SU-DHL-6 (cell line): ENCODE data around the gene SPOCK1.

Source experiments
- H2AFZ ChIP-seq: fragments of 200-600 bp; sonication (generic); 2 replicates; pipeline ENCODE4 v1.6.1; 2014; ENCODE audit warnings: low read depth, mild to moderate bottlenecking, moderate library complexity, mixed read lengths, antibody characterized with exemption, low read length; ENCODE audit not compliant: severe bottlenecking
- H3F3A ChIP-seq: fragments of 200-600 bp; shearing (Covaris generic); 2 replicates; pipeline ENCODE4 v1.6.0; 2016; ENCODE audit warnings: antibody characterized with exemption, mild to moderate bottlenecking; ENCODE audit not compliant: insufficient read depth
- H3K27ac ChIP-seq: fragments of 200-600 bp; sonication (generic); 2 replicates; pipeline ENCODE4 v1.5.1; 2016; ENCODE audit warnings: low read depth, mild to moderate bottlenecking, low read length, moderate library complexity, mixed read lengths
- H3K27me3 ChIP-seq: fragments of 200-600 bp; sonication (generic), shearing (Covaris generic); 2 replicates; pipeline ENCODE4 v1.6.0; 2014; ENCODE audit warnings: mild to moderate bottlenecking, low read length
- H3K36me3 ChIP-seq: fragments of 200-600 bp; sonication (generic); 2 replicates; pipeline ENCODE4 v1.6.1; 2014; ENCODE audit warnings: mild to moderate bottlenecking, low read length, mixed read lengths
- H3K4me2 ChIP-seq: fragments of 300-600, 200-600 bp; shearing (Covaris generic), sonication (generic); 2 replicates; pipeline ENCODE4 v1.6.0; 2014; ENCODE audit warnings: low read length, low read depth, mild to moderate bottlenecking; ENCODE audit not compliant: poor library complexity, severe bottlenecking
- H3K4me3 ChIP-seq: fragments of 200-600 bp; sonication (generic); 2 replicates; pipeline ENCODE4 v1.5.1; 2014; ENCODE audit warnings: antibody characterized with exemption, low read length, mild to moderate bottlenecking, mixed read lengths; ENCODE audit not compliant: insufficient read depth, poor library complexity, severe bottlenecking
- H3K79me2 ChIP-seq: fragments of 200-600 bp; sonication (generic); 2 replicates; pipeline ENCODE4 v1.6.1; 2014; ENCODE audit warnings: mild to moderate bottlenecking, low read length, moderate library complexity; ENCODE audit not compliant: insufficient read depth
- H3K9ac ChIP-seq: fragments of 200-600 bp; sonication (generic); 2 replicates; pipeline ENCODE4 v1.7.0; 2014; ENCODE audit warnings: mild to moderate bottlenecking, low read length
- H3K9me2 ChIP-seq: fragments of 200-600 bp; sonication (generic); replicated peaks from 2 replicates; pipeline ENCODE4 v1.6.1; 2014; ENCODE audit warnings: low read length; ENCODE audit not compliant: insufficient read depth
- H3K9me3 ChIP-seq: fragments of 200-600 bp; sonication (generic); 2 replicates; pipeline ENCODE4 v1.6.1; 2014; ENCODE audit warnings: low read length, mixed read lengths; ENCODE audit not compliant: insufficient read depth
- H4K20me1 ChIP-seq: fragments of 200-600 bp; sonication (generic); 2 replicates; pipeline ENCODE4 v1.6.1; 2014; ENCODE audit warnings: low read depth, mild to moderate bottlenecking, antibody characterized with exemption, low read length, moderate library complexity, mixed read lengths
- EZH2phosphoT487 ChIP-seq: fragments of 200-600 bp; sonication (generic), shearing (Covaris generic); conservative IDR thresholded peaks from 2 replicates; pipeline ENCODE4 v1.6.1; 2018; ENCODE audit warnings: mild to moderate bottlenecking, antibody characterized with exemption, low read length, moderate library complexity, mixed read lengths
- TF ChIP-seq, protein P1 (sequence below): fragments of 200-600 bp; sonication (generic); IDR thresholded peaks from one replicate; pipeline ENCODE4 v1.5.1; 2017; ENCODE audit warnings: antibody characterized with exemption, mild to moderate bottlenecking, low read length, moderate library complexity; ENCODE audit not compliant: insufficient read depth, poor library complexity, severe bottlenecking

The SPOCK1 gene

DNA sequence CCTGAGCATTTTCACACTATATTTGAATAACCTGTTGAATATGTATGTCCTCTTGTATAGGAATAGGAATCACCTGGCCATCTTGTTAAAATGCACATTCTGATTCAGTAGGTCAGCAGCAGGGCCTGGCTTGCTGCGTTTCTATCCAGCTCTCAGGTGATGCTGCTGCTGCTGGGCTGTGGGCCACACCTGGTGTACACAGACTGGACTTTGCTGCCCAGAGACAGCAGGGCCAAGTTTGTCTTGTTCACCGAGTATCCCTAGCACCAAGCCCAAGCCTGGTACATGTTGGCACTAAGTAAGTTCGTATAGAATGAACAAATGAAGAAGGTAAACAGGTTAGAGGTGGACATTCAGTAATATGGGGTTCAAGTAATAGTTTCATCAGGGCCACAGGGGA, 151.3 kb downstream of the SPOCK1 start:
- Histone ChIP-seq H3K27ac (no peak overlapping the region), H3K4me3 (no peak overlapping the region), H3K4me2 (no peak overlapping the region), H3K9me3 (no peaks in the 10 kb centered on the region), H3K9ac (no peak overlapping the region), H4K20me1 (no peaks in the 10 kb centered on the region), H3K79me2 (no peaks in the 10 kb centered on the region), H3K9me2 (no peaks in the 10 kb centered on the region), H3K27me3 (no peaks in the 10 kb centered on the region), H2AFZ (no peak overlapping the region), H3F3A (no peaks in the 10 kb centered on the region), H3K36me3 (no peaks in the 10 kb centered on the region)
- TF ChIP-seq EZH2phosphoT487: no peak
- TF ChIP-seq, protein P1, sequence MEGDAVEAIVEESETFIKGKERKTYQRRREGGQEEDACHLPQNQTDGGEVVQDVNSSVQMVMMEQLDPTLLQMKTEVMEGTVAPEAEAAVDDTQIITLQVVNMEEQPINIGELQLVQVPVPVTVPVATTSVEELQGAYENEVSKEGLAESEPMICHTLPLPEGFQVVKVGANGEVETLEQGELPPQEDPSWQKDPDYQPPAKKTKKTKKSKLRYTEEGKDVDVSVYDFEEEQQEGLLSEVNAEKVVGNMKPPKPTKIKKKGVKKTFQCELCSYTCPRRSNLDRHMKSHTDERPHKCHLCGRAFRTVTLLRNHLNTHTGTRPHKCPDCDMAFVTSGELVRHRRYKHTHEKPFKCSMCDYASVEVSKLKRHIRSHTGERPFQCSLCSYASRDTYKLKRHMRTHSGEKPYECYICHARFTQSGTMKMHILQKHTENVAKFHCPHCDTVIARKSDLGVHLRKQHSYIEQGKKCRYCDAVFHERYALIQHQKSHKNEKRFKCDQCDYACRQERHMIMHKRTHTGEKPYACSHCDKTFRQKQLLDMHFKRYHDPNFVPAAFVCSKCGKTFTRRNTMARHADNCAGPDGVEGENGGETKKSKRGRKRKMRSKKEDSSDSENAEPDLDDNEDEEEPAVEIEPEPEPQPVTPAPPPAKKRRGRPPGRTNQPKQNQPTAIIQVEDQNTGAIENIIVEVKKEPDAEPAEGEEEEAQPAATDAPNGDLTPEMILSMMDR: no peak

DNA sequence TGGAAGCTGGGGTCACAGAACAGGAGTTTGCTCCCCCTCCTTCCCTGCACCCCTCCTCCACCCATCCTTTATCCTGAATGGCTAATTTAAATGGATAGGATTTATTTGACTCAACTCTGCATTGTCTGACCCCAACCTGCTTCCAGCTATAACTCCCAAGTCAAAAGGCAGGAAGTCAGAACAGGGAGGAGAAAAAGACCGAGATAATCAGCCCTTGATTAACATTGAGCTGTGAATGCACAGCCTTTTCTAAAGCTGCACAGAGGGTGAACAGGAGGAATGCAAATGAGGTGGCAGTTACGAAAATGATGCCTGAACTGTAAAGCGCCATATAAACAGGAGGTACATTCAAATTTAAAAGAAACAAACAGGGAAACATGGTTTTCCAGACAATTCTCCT, 152.8 kb downstream of the SPOCK1 start:
- no peaks in the 10 kb centered on the region for H3K9me3 ChIP-seq
- no peaks in the 10 kb centered on the region for H3K36me3 ChIP-seq
- no peak for TF ChIP-seq EZH2phosphoT487
- TF ChIP-seq, protein P1: no peak
- H3K4me2 ChIP-seq: no peak overlapping the region
- no peaks in the 10 kb centered on the region for H4K20me1 ChIP-seq
- H3K79me2 ChIP-seq: no peaks in the 10 kb centered on the region
- no peaks in the 10 kb centered on the region for H3K9me2 ChIP-seq
- no peak overlapping the region for H3K9ac ChIP-seq
- no peak overlapping the region for H2AFZ ChIP-seq
- H3F3A ChIP-seq: no peaks in the 10 kb centered on the region
- H3K27me3 ChIP-seq: no peaks in the 10 kb centered on the region
- H3K27ac ChIP-seq: no peak overlapping the region
- H3K4me3 ChIP-seq: no peak overlapping the region

DNA sequence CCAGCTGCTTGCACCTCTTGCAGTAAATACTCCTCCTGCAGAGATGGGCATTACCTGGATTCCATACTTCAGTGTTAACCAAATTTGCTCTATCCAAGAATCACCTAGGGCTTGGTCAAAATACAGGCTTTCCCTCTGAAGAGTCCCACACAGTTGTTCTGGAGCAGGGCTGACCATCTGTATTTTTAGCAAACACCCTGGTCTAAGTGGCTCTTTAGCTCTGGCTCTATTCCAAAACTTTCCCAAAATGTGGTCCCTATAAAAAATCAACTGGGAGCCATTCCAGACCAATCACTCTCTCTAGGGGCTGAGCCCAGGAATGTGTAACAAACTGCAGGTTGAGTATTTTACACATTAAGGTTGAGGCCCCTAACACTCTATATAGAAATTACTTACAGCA, 153.7 kb downstream of the SPOCK1 start:
- no peak overlapping the region for H2AFZ ChIP-seq
- H3K27ac ChIP-seq: no peak overlapping the region
- no peaks in the 10 kb centered on the region for H3F3A ChIP-seq
- no peaks in the 10 kb centered on the region for H4K20me1 ChIP-seq
- H3K79me2 ChIP-seq: no peaks in the 10 kb centered on the region
- H3K36me3 ChIP-seq: no peaks in the 10 kb centered on the region
- no peak overlapping the region for H3K9ac ChIP-seq
- H3K9me2 ChIP-seq: no peaks in the 10 kb centered on the region
- no peaks in the 10 kb centered on the region for H3K9me3 ChIP-seq
- no peaks in the 10 kb centered on the region for H3K27me3 ChIP-seq
- TF ChIP-seq, protein P1: no peak
- no peak for TF ChIP-seq EZH2phosphoT487
- no peak overlapping the region for H3K4me2 ChIP-seq
- H3K4me3 ChIP-seq: no peak overlapping the region
